Measurements from ENCODE around the gene PRIMA1.

The PRIMA1 gene

GRCh38 chr14:93706360-93706955 is 81.8 kb downstream of the PRIMA1 start:
- no peak overlapping the region for H3K4me3 ChIP-seq (ENCODE audit: low read length)
- no peak for DNase-seq (ENCODE audit: low read depth)
- no peak for TF ChIP-seq CTCF (conservative IDR thresholded peaks at IDR 0.05; ENCODE audit: low read length)

GRCh38 chr14:93705513-93706156 is 82.7 kb downstream of the PRIMA1 start:
- TF ChIP-seq CTCF (conservative IDR thresholded peaks at IDR 0.05; ENCODE audit: low read length): no peak
- H3K4me3 ChIP-seq (ENCODE audit: low read length): no peak overlapping the region
- no peak for DNase-seq (ENCODE audit: low read depth)

GRCh38 chr14:93703941-93704340 is 84.3 kb downstream of the PRIMA1 start:
- no peak for DNase-seq (ENCODE audit: low read depth)
- no peak for TF ChIP-seq CTCF (conservative IDR thresholded peaks at IDR 0.05; ENCODE audit: low read length)
- H3K4me3 ChIP-seq (ENCODE audit: low read length): no peak overlapping the region

- DNase-seq (ENCODE audit: low read depth): no peak
- TF ChIP-seq CTCF (conservative IDR thresholded peaks at IDR 0.05; ENCODE audit: low read length): no peak
- no peak overlapping the region for H3K4me3 ChIP-seq (ENCODE audit: low read length)
Observed at GRCh38 chr14:93702946-93703345, 85.3 kb downstream of the PRIMA1 start.

GRCh38 chr14:93701562-93701961 is 86.7 kb downstream of the PRIMA1 start:
- DNase-seq (ENCODE audit: low read depth): no peak
- TF ChIP-seq CTCF (conservative IDR thresholded peaks at IDR 0.05; ENCODE audit: low read length): no peak
- H3K4me3 ChIP-seq (ENCODE audit: low read length): no peak overlapping the region

GRCh38 chr14:93700928-93701327 is 87.4 kb downstream of the PRIMA1 start:
- no peak for DNase-seq (ENCODE audit: low read depth)
- no peak for TF ChIP-seq CTCF (conservative IDR thresholded peaks at IDR 0.05; ENCODE audit: low read length)
- H3K4me3 ChIP-seq (ENCODE audit: low read length): no peak overlapping the region

- no peak for DNase-seq (ENCODE audit: low read depth)
- no peak overlapping the region for H3K4me3 ChIP-seq (ENCODE audit: low read length)
- no peak for TF ChIP-seq CTCF (conservative IDR thresholded peaks at IDR 0.05; ENCODE audit: low read length)
Observed at GRCh38 chr14:93693914-93694313, 94.4 kb downstream of the PRIMA1 start.
